Mammary microvascular endothelial cell (primary cell): ENCODE measurements around the gene C3orf62. TPM values are rescaled to one million over a fixed set of nuclear protein-coding genes. Genes with fewer than 3 reads are reported as not detected.

Experiments used
- total RNA-seq: library from RNA; depleted of rRNA; stranded (reverse); fragments of >200 nt; gene quantifications from 2 replicates; pipeline ENCODE4 v1.2.3, GENCODE V29; 2015

C3orf62 gene
- total RNA-seq: 0.80 and 6.3 TPM in 2 replicates

DNA sequence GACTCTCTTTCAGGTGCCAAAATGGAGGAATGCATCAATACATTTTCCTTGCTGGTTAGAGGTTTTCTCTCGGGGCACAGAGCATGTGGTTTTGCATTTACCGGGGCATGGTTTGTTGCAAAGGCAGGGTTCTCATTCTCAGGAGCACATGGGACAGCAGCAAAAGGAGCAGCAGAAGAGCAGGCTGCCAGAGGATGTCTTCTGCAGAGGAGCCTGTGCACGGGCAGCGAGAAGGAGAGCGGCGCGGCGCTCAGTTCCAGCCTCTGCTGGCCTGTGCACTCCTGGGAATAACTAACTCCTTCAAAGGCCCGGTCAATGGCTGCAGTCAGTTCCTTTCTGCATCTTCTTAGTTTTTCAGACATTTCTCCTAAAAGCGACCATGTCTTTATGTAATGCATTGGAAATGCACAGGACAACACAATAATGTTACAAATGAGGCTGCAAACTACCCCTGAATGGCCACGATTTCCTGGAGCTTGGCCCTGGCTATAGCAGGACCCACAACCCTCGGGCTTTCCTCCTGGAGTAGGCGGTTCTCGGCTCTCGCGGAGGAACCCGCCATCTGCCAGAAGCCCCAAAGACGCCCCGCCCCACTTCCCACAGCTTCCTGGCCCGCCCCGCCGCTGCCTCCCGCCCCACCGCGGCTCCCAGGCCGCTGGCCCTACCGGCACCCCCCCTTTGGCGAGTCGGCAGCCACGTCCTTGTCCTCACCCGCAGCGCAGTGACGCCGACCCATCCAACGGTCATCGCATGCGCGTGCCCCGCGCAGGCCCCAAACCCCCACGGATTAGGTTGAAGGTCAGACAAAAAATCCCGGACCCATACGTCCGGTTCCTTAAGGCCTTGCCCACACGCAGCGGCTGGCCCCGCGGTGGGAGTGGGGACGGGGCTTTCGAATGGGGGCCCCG, at the start of gene C3orf62:
Gene C3orf62 (minus strand): TSS at position 758 of the 908 bp plus-strand sequence. CDS start 360 bp downstream, at position 398.

Other genes starting within 250 kb of the C3orf62 start
- 197 and 214 TPM in 2 replicates for gene IMPDH2, start 247.8 kb downstream of the C3orf62 start, total RNA-seq
- gene QRICH1, start 183.2 kb downstream of the C3orf62 start, total RNA-seq: 60.2 and 79.0 TPM in 2 replicates
- gene QARS1, start 172.5 kb downstream of the C3orf62 start, total RNA-seq: 226 and 239 TPM in 2 replicates
- 29.2 and 31.3 TPM in 2 replicates for gene USP19, start 156.4 kb downstream of the C3orf62 start, total RNA-seq
- 338 and 396 TPM in 2 replicates for gene LAMB2, start 144.2 kb downstream of the C3orf62 start, total RNA-seq
- gene CCDC71, start 110.9 kb downstream of the C3orf62 start, total RNA-seq: 25.3 and 31.4 TPM in 2 replicates
- 23.0 and 29.8 TPM in 2 replicates for gene KLHDC8B, start 105.6 kb downstream of the C3orf62 start, total RNA-seq
- 10.6 and 11.8 TPM in 2 replicates for gene USP4, start 62.8 kb upstream of the C3orf62 start, total RNA-seq
- 1,104 and 1,196 TPM in 2 replicates for gene GPX1, start 81.1 kb upstream of the C3orf62 start, total RNA-seq
- 580 and 638 TPM in 2 replicates for gene RHOA, start 134.7 kb upstream of the C3orf62 start, total RNA-seq
- 21.0 and 25.0 TPM in 2 replicates for gene TCTA, start 135.2 kb upstream of the C3orf62 start, total RNA-seq
- gene AMT, start 145.2 kb upstream of the C3orf62 start, total RNA-seq: 0.15 and 0.53 TPM in 2 replicates
- gene NICN1, start 152.1 kb upstream of the C3orf62 start, total RNA-seq: 6.1 and 6.9 TPM in 2 replicates
- 94.7 and 100.0 TPM in 2 replicates for gene DAG1, start 193.0 kb upstream of the C3orf62 start, total RNA-seq